Stimulated activated naive CD8-positive, alpha-beta T cell treated with anti-CD3 and anti-CD28 coated beads, Interleukin-15, amount 100 ng/mL, for 72 hours (primary cell): ENCODE results near the gene TMED6.
"Not testable (repeated sequence)": the region's sequence is repeated elsewhere in the genome, so short reads cannot be mapped to it uniquely, and the experiment has no call there.

Experiments used
- ATAC-seq: fragments of 150-1000 bp; cut with Tn5 transposase; 2 replicates; pipeline ENCODE4 v1.10.0; 2021; ENCODE audit warnings: mild to moderate bottlenecking, moderate library complexity
- DNase-seq, 2 donors: peaks; one replicate each; pipeline ENCODE4 v3.0.0; 2021 to 2022
- H3K27ac Mint-ChIP-seq, 2 donors: one replicate each; pipeline ENCODE4 v1.8.0; 2022; ENCODE audit warnings: mild to moderate bottlenecking in 2 of 2, mixed read lengths in 2 of 2, moderate library complexity in 2 of 2
- H3K27me3 Mint-ChIP-seq: one replicate; pipeline ENCODE4 v1.8.0; 2022; ENCODE audit warnings: mixed read lengths
- H3K4me1 Mint-ChIP-seq: one replicate; pipeline ENCODE4 v1.8.0; 2022; ENCODE audit warnings: mild to moderate bottlenecking, mixed read lengths
- H3K4me3 Mint-ChIP-seq, 2 donors: one replicate each; pipeline ENCODE4 v1.8.0; 2022; ENCODE audit warnings: mild to moderate bottlenecking in 2 of 2, mixed read lengths in 2 of 2, moderate library complexity in 1 of 2
- H3K9me3 Mint-ChIP-seq, 2 donors: one replicate each; pipeline ENCODE4 v1.8.0; 2022; ENCODE audit warnings: mixed read lengths in 2 of 2

TMED6 gene

DNA sequence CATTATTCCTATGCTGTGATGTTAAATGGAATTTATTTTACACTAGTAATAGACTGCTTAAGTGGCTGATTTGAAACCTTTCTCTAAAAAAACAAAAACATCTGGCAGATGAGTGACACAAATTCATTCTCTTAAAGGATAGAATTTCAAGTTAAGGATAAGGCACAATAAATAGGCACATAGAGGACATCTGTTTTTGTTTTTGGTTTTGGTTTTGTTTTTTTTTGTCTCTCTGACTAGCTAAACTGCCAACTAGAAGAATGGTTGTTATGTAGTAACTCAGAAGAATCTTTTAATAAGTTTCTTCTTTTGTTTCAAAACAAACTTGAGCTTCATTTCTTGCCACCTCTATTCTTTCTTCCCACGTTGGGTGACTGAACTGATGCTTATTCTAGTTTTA lies 45.6 kb downstream of the TMED6 start:
- no peak overlapping the region for H3K4me3 Mint-ChIP-seq
- peaks cover 0 to 5% of the 10 kb centered on the region in 2 donors for H3K9me3 Mint-ChIP-seq
- no peaks in the 10 kb centered on the region for H3K27me3 Mint-ChIP-seq
- ATAC-seq = no peak
- H3K4me1 Mint-ChIP-seq = peaks cover 7% of the 10 kb centered on the region
- no peak for DNase-seq
- no peak overlapping the region for H3K27ac Mint-ChIP-seq

DNA sequence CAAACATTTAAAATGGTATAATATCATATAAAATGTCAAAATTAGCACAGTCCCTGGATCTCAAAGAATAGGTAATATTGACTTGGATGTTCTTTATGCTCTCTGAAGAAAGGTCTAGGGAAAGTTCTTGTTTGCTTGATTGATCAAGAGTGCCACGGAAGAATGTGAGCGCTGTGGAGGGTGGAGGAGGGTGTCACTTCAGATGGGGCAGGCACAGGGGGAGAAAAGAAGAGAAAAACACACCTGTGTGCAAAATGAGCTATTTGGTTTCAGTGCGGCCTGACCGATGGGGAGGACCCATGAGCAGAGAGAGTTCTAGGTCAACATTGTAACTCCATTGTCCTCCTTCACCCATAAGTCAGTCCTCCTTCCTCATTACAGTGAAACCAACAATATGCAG lies 49.3 kb downstream of the TMED6 start:
- H3K4me3 Mint-ChIP-seq = no peak overlapping the region
- ATAC-seq (no peak), DNase-seq (no peak)
- H3K27me3 Mint-ChIP-seq = no peaks in the 10 kb centered on the region
- no peaks in the 10 kb centered on the region for H3K4me1 Mint-ChIP-seq
- H3K27ac Mint-ChIP-seq = no peak overlapping the region
- H3K9me3 Mint-ChIP-seq = no peaks in the 10 kb centered on the region

DNA sequence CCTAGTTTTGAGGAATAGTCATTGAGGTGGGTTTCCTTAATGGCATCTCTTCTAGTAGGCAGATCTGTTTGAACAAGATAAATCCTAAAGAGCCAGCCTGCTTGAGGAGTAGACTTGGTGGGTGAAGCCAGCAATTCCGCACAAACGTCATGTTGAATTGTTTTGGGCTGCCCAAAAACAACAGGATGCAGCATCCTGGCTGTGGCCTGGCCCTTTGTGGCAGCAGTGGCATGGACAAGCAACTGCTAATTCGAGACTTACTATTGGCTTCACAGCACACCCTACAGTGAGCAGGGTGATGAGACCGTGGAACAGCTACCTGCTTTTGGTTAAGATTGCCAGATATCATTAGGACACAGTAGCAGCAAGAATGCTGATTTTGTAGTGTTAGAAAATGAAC lies 49.7 kb downstream of the TMED6 start:
- Mint-ChIP-seq H3K27ac (no peak overlapping the region), H3K4me3 (no peak overlapping the region), H3K27me3 (no peaks in the 10 kb centered on the region), H3K4me1 (no peaks in the 10 kb centered on the region), H3K9me3 (no peaks in the 10 kb centered on the region)
- ATAC-seq (no peak), DNase-seq (no peak)

DNA sequence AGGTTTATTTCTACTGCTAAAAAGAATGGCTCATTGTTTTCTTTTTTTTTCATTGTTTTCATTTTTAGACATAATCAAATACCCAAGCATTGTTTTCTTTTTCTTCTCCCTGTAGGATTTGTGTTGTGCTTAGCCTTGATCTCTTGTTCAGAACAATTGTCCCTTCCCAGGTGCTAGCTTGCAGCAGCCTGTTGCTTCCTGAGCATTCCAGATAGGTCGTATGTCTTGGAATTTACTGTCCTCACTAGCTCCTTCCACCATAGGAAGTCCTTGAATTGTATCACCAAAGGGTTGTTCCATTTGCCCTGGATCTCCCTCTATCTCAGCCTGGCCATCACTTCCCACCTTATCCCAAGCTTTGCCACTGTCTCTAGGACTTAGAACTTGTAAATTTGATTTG lies 50.4 kb downstream of the TMED6 start:
- no peak for DNase-seq
- Mint-ChIP-seq H3K4me3 (no peak overlapping the region), H3K27ac (peak overlapping the region in 1 of 2 donors; percentile 77), H3K9me3 (no peaks in the 10 kb centered on the region), H3K27me3 (no peaks in the 10 kb centered on the region), H3K4me1 (no peaks in the 10 kb centered on the region)
- ATAC-seq = no peak

DNA sequence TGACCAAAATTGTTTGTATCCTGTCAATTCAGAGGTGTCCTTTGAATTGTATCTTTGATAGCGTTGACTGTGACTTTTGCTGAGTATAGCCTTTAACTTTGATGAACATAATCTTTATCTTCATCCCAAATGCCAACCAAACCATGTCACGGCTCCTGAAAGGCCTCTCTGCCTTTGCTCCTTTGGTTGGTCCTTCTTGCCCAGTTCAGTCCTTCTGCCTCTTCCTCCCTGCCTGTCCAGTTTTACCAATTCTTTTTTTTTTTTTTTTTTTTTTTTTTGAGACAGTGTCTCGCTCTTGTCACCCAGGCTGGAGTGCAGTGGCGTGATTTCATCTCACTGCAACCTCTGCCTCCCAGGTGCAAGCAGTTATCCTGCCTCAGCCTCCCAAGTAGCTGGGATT lies 53.3 kb downstream of the TMED6 start:
- H3K27me3 Mint-ChIP-seq = no peaks in the 10 kb centered on the region
- no peak for ATAC-seq
- no peak for DNase-seq
- H3K4me1 Mint-ChIP-seq = no peaks in the 10 kb centered on the region
- no peaks in the 10 kb centered on the region for H3K9me3 Mint-ChIP-seq
- no peak overlapping the region for H3K27ac Mint-ChIP-seq
- no peak overlapping the region for H3K4me3 Mint-ChIP-seq

GRCh38 chr16:69296771-69297170 lies 54.8 kb downstream of the TMED6 start:
- H3K4me3 Mint-ChIP-seq = not testable (repeated sequence)

GRCh38 chr16:69294051-69294450 lies 57.5 kb downstream of the TMED6 start:
- Mint-ChIP-seq H3K4me1 (no peaks in the 10 kb centered on the region), H3K27me3 (no peaks in the 10 kb centered on the region), H3K4me3 (no peak overlapping the region), H3K9me3 (no peaks in the 10 kb centered on the region), H3K27ac (no peak overlapping the region)
- no peak for DNase-seq
- ATAC-seq = no peak

More at GRCh38 chr16:69296771-69297170, 54.8 kb downstream of the TMED6 start:
- not testable (repeated sequence) for DNase-seq, H3K27ac Mint-ChIP-seq, ATAC-seq, H3K4me1 Mint-ChIP-seq, H3K27me3 Mint-ChIP-seq, H3K9me3 Mint-ChIP-seq

- no peak overlapping the region for H3K27ac Mint-ChIP-seq
- no peaks in the 10 kb centered on the region for H3K4me1 Mint-ChIP-seq
- ATAC-seq (peak; percentile 60), DNase-seq (no peak)
- no peak overlapping the region for H3K4me3 Mint-ChIP-seq
- no peaks in the 10 kb centered on the region for H3K9me3 Mint-ChIP-seq
- H3K27me3 Mint-ChIP-seq = no peaks in the 10 kb centered on the region
Observed at GRCh38 chr16:69293401-69293800, 58.2 kb downstream of the TMED6 start.
